ENCODE measurements around the gene ANO4.

Gene ANO4

GRCh38 chr12:101068402-101068801 lies 273.8 kb downstream of the ANO4 start:
- no peaks in the 10 kb centered on the region for H3K4me1 ChIP-seq (ENCODE audit: insufficient read depth, low read length, poor library complexity, severe bottlenecking)
- no peak overlapping the region for H3K4me2 ChIP-seq (ENCODE audit: low read depth, low read length, poor library complexity, severe bottlenecking)
- H3K79me2 ChIP-seq (ENCODE audit: insufficient read depth, low read length): no peaks in the 10 kb centered on the region
- no peak overlapping the region for H3K4me3 ChIP-seq (ENCODE audit: low read length, poor library complexity, severe bottlenecking)
- no peaks in the 10 kb centered on the region for H3K9me3 ChIP-seq (ENCODE audit: insufficient read depth, low read depth, low read length)
- TF ChIP-seq CTCF (conservative IDR thresholded peaks at IDR 0.05; ENCODE audit: low read length) (no peak), EZH2phosphoT487 (IDR thresholded peaks at IDR 0.05; ENCODE audit: borderline replicate concordance) (no peak)
- no peaks in the 10 kb centered on the region for H3K9me2 ChIP-seq (replicated peaks; ENCODE audit: low read depth, low read length)
- no peaks in the 10 kb centered on the region for H3K36me3 ChIP-seq (ENCODE audit: insufficient read depth, low read length)
- no peak overlapping the region for H2AFZ ChIP-seq (ENCODE audit: low read length)
- H4K20me1 ChIP-seq (ENCODE audit: insufficient read depth, low read length, poor library complexity, severe bottlenecking): no peaks in the 10 kb centered on the region
- H3F3A ChIP-seq (ENCODE audit: low read depth): no peaks in the 10 kb centered on the region
- H3K9ac ChIP-seq (ENCODE audit: low read depth, low read length, poor library complexity, severe bottlenecking): no peak overlapping the region
- H3K27me3 ChIP-seq (ENCODE audit: insufficient read depth, low read length, poor library complexity, severe bottlenecking): no peaks in the 10 kb centered on the region

GRCh38 chr12:101068836-101069235 lies 274.3 kb downstream of the ANO4 start:
- Histone ChIP-seq H3K79me2 (ENCODE audit: insufficient read depth, low read length) (no peaks in the 10 kb centered on the region), H3F3A (ENCODE audit: low read depth) (no peaks in the 10 kb centered on the region), H2AFZ (ENCODE audit: low read length) (no peak overlapping the region), H3K9ac (ENCODE audit: low read depth, low read length, poor library complexity, severe bottlenecking) (no peak overlapping the region), H4K20me1 (ENCODE audit: insufficient read depth, low read length, poor library complexity, severe bottlenecking) (no peaks in the 10 kb centered on the region), H3K4me3 (ENCODE audit: low read length, poor library complexity, severe bottlenecking) (no peak overlapping the region), H3K27me3 (ENCODE audit: insufficient read depth, low read length, poor library complexity, severe bottlenecking) (no peaks in the 10 kb centered on the region), H3K9me2 (replicated peaks; ENCODE audit: low read depth, low read length) (no peaks in the 10 kb centered on the region), H3K4me2 (ENCODE audit: low read depth, low read length, poor library complexity, severe bottlenecking) (no peak overlapping the region), H3K9me3 (ENCODE audit: insufficient read depth, low read depth, low read length) (no peaks in the 10 kb centered on the region), H3K36me3 (ENCODE audit: insufficient read depth, low read length) (no peaks in the 10 kb centered on the region), H3K4me1 (ENCODE audit: insufficient read depth, low read length, poor library complexity, severe bottlenecking) (no peaks in the 10 kb centered on the region)
- no peak for TF ChIP-seq EZH2phosphoT487 (IDR thresholded peaks at IDR 0.05; ENCODE audit: borderline replicate concordance)
- no peak for TF ChIP-seq CTCF (conservative IDR thresholded peaks at IDR 0.05; ENCODE audit: low read length)

GRCh38 chr12:101074940-101075680 lies 280.5 kb downstream of the ANO4 start:
- Histone ChIP-seq H3K27me3 (ENCODE audit: insufficient read depth, low read length, poor library complexity, severe bottlenecking) (no peaks in the 10 kb centered on the region), H3F3A (ENCODE audit: low read depth) (no peaks in the 10 kb centered on the region), H3K4me1 (ENCODE audit: insufficient read depth, low read length, poor library complexity, severe bottlenecking) (no peaks in the 10 kb centered on the region), H2AFZ (ENCODE audit: low read length) (no peak overlapping the region), H3K9me3 (ENCODE audit: insufficient read depth, low read depth, low read length) (no peaks in the 10 kb centered on the region), H3K9ac (ENCODE audit: low read depth, low read length, poor library complexity, severe bottlenecking) (no peak overlapping the region), H4K20me1 (ENCODE audit: insufficient read depth, low read length, poor library complexity, severe bottlenecking) (no peaks in the 10 kb centered on the region), H3K79me2 (ENCODE audit: insufficient read depth, low read length) (no peaks in the 10 kb centered on the region), H3K4me2 (ENCODE audit: low read depth, low read length, poor library complexity, severe bottlenecking) (no peak overlapping the region), H3K9me2 (replicated peaks; ENCODE audit: low read depth, low read length) (no peaks in the 10 kb centered on the region), H3K4me3 (ENCODE audit: low read length, poor library complexity, severe bottlenecking) (no peak overlapping the region), H3K36me3 (ENCODE audit: insufficient read depth, low read length) (no peaks in the 10 kb centered on the region)
- TF ChIP-seq CTCF (conservative IDR thresholded peaks at IDR 0.05; ENCODE audit: low read length): no peak
- TF ChIP-seq EZH2phosphoT487 (IDR thresholded peaks at IDR 0.05; ENCODE audit: borderline replicate concordance): no peak
